Hepatocyte (in vitro differentiated cells): Measurements from ENCODE around the gene AKAP6. TPM values are rescaled to one million over a fixed set of nuclear protein-coding genes. Genes with fewer than 3 reads are reported as not detected.

Experiments used
- DNase-seq: peaks from one replicate; pipeline ENCODE4 v3.0.0-alpha.2; 2016; ENCODE audit warnings: low spot score
- H2AFZ ChIP-seq: fragments of 200-600 bp; sonication (generic); 2 replicates; pipeline ENCODE4 v1.6.0; 2016; ENCODE audit warnings: antibody characterized with exemption, mild to moderate bottlenecking
- H3K27ac ChIP-seq: fragments of 200-600 bp; sonication (generic); 2 replicates; pipeline ENCODE4 v1.5.1; 2016; ENCODE audit warnings: mild to moderate bottlenecking
- H3K27me3 ChIP-seq: fragments of 200-600 bp; sonication (generic); 2 replicates; pipeline ENCODE4 v1.6.1; 2016
- H3K36me3 ChIP-seq: fragments of 200-600 bp; sonication (generic); replicated peaks from 2 replicates; pipeline ENCODE4 v1.5.1; 2016; ENCODE audit warnings: low read depth; ENCODE audit not compliant: insufficient read depth
- H3K4me1 ChIP-seq: fragments of 200-600 bp; sonication (generic); 2 replicates; pipeline ENCODE4 v1.5.1; 2016; ENCODE audit warnings: mild to moderate bottlenecking, moderate library complexity; ENCODE audit not compliant: insufficient read depth
- H3K4me2 ChIP-seq: fragments of 200-600 bp; sonication (generic); 2 replicates; pipeline ENCODE4 v1.6.0; 2016
- H3K4me3 ChIP-seq: fragments of 200-600 bp; sonication (generic); 2 replicates; pipeline ENCODE4 v1.5.1; 2016; ENCODE audit warnings: mild to moderate bottlenecking
- H3K79me2 ChIP-seq: fragments of 200-600 bp; sonication (generic); 2 replicates; pipeline ENCODE4 v1.6.0; 2017; ENCODE audit warnings: mild to moderate bottlenecking
- H3K9me2 ChIP-seq: fragments of 200-600 bp; sonication (generic); replicated peaks from 2 replicates; pipeline ENCODE4 v1.6.0; 2017; ENCODE audit warnings: mild to moderate bottlenecking; ENCODE audit not compliant: insufficient read depth
- H3K9me3 ChIP-seq: fragments of 200-600 bp; sonication (generic); 2 replicates; pipeline ENCODE4 v1.5.1; 2016; ENCODE audit warnings: low read depth, mild to moderate bottlenecking
- H4K20me1 ChIP-seq: fragments of 200-600 bp; sonication (generic); 2 replicates; pipeline ENCODE4 v1.6.0; 2016; ENCODE audit warnings: mild to moderate bottlenecking; ENCODE audit not compliant: insufficient read depth, poor library complexity, severe bottlenecking
- EZH2 ChIP-seq: fragments of 200-600 bp; sonication (generic); IDR thresholded peaks from 2 replicates; pipeline ENCODE4 v1.6.1; 2016; ENCODE audit warnings: antibody characterized with exemption, mild to moderate bottlenecking, borderline replicate concordance
- EZH2phosphoT487 ChIP-seq: fragments of 200-600 bp; sonication (generic); IDR thresholded peaks from one replicate; pipeline ENCODE4 v1.6.1; 2018; ENCODE audit warnings: antibody characterized with exemption, mild to moderate bottlenecking, low read depth, moderate library complexity; ENCODE audit not compliant: unreplicated experiment, severe bottlenecking
- WGBS: methylation state at CpG from one replicate; pipeline ENCODE4 v1.1.6; 2016; ENCODE audit warnings: low lambda C conversion rate; ENCODE audit errors: missing lambda C conversion rate; 5-methylcytosine and 5-hydroxymethylcytosine counted together
- polyA plus RNA-seq: library from polyadenylated mRNA; unstranded; fragments of >200 nt; fragmentation: Nextera tagmentation; extraction: Ambion mirVana; gene quantifications from 2 replicates; pipeline ENCODE4 v1.2.1, GENCODE V29; 2016
- total RNA-seq: library from RNA; depleted of rRNA; stranded (reverse); fragments of >200 nt; gene quantifications from 2 replicates; pipeline ENCODE4 v1.2.3, GENCODE V29; 2014
- TF ChIP-seq, protein P1 (sequence below): fragments of 200-600 bp; sonication (generic); IDR thresholded peaks from 2 replicates; pipeline ENCODE4 v1.5.1; 2016; ENCODE audit warnings: antibody characterized with exemption, mild to moderate bottlenecking; ENCODE audit not compliant: poor library complexity

The AKAP6 gene
- total and polyA plus RNA-seq, 2 experiments from 2014 or later, result 1.1 to 2.1 TPM

DNA sequence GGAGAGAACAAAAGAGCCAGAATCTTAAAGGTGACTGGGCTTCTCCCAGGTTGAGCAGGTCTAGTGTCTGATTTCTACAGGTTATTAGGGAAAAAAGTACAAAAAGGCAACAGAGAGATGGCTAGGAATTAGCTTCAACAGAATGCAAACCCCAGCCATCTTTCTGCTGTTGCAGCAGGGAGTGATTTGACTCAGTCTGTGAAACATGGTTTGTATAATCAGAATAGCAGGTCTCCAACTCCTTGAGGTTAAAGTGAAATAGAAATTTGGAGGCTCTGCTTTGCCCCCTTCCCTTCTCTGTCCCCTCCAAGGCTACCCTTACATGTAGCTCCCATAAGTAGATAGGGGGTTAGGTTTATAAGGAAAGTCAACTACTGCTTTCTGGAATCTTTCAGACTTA, 105.8 kb downstream of the AKAP6 start:
- no peaks in the 10 kb centered on the region for H3K9me3 ChIP-seq
- no peaks in the 10 kb centered on the region for H3K27me3 ChIP-seq
- no peaks in the 10 kb centered on the region for H3K36me3 ChIP-seq
- H3K4me3 ChIP-seq, result no peak overlapping the region
- no peaks in the 10 kb centered on the region for H4K20me1 ChIP-seq
- H3K9me2 ChIP-seq, result no peaks in the 10 kb centered on the region
- no peaks in the 10 kb centered on the region for H3K4me1 ChIP-seq
- TF ChIP-seq, protein P1, sequence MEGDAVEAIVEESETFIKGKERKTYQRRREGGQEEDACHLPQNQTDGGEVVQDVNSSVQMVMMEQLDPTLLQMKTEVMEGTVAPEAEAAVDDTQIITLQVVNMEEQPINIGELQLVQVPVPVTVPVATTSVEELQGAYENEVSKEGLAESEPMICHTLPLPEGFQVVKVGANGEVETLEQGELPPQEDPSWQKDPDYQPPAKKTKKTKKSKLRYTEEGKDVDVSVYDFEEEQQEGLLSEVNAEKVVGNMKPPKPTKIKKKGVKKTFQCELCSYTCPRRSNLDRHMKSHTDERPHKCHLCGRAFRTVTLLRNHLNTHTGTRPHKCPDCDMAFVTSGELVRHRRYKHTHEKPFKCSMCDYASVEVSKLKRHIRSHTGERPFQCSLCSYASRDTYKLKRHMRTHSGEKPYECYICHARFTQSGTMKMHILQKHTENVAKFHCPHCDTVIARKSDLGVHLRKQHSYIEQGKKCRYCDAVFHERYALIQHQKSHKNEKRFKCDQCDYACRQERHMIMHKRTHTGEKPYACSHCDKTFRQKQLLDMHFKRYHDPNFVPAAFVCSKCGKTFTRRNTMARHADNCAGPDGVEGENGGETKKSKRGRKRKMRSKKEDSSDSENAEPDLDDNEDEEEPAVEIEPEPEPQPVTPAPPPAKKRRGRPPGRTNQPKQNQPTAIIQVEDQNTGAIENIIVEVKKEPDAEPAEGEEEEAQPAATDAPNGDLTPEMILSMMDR, result no peak
- TF ChIP-seq EZH2phosphoT487 (no peak), EZH2 (no peak)
- no peak overlapping the region for H2AFZ ChIP-seq
- no peaks in the 10 kb centered on the region for H3K79me2 ChIP-seq
- H3K4me2 ChIP-seq, result no peak overlapping the region
- DNase-seq, result no peak
- no peak overlapping the region for H3K27ac ChIP-seq

DNA sequence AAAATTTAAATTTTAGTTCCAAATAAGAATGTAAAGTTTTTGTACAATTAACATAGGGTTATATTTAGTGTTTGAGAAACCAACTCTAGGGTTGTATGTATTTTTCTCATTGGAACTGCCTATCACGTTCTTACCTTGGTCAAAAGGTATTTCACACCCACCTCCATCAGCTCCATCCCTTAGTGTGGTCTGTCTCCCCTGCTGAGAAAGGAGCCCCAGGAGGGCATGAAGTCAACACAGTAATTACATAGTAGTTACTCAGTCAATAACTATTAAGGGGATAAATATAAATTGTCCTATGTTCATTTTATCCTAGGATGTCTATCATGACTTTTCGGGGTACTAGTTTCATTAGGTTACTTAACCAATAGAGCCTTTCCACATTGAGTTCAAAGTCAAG, 106.3 kb downstream of the AKAP6 start:
- Histone ChIP-seq H4K20me1 (no peaks in the 10 kb centered on the region), H3K4me3 (no peak overlapping the region), H3K9me2 (no peaks in the 10 kb centered on the region), H3K27ac (no peak overlapping the region), H3K79me2 (no peaks in the 10 kb centered on the region), H3K4me1 (no peaks in the 10 kb centered on the region), H3K9me3 (no peaks in the 10 kb centered on the region), H3K27me3 (no peaks in the 10 kb centered on the region), H3K36me3 (no peaks in the 10 kb centered on the region), H2AFZ (no peak overlapping the region), H3K4me2 (no peak overlapping the region)
- WGBS, result 89% methylated on average over 2 of the region's 2 CpGs
- no peak for DNase-seq
- TF ChIP-seq EZH2, result no peak
- TF ChIP-seq, protein P1, result no peak
- no peak for TF ChIP-seq EZH2phosphoT487

DNA sequence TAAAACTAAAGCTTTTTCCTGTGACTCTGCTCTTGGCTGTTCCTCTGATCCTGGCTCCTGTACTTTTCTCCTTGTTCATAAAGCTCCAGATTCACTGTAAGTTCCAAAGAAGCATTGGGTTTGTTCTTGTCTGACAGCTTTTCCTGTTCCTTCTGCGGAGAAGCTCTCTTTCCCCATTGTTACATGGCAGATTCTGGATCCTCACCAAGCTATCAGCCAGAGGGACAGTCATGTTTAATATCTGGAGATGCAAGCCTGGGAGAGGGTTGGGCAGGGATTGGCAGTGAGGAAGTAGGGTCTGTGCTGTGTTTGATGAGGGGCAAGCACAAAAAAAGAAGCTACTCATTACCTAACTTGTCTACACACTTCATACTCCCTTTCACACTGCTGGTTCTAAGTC, 107.9 kb downstream of the AKAP6 start:
- H3K4me2 ChIP-seq, result no peak overlapping the region
- no peaks in the 10 kb centered on the region for H3K27me3 ChIP-seq
- no peaks in the 10 kb centered on the region for H3K79me2 ChIP-seq
- no peaks in the 10 kb centered on the region for H3K36me3 ChIP-seq
- no peaks in the 10 kb centered on the region for H3K9me2 ChIP-seq
- WGBS, result 83% methylated on average over 1 of the region's 1 CpG
- H2AFZ ChIP-seq, result no peak overlapping the region
- no peaks in the 10 kb centered on the region for H3K4me1 ChIP-seq
- H3K4me3 ChIP-seq, result no peak overlapping the region
- no peaks in the 10 kb centered on the region for H3K9me3 ChIP-seq
- no peaks in the 10 kb centered on the region for H4K20me1 ChIP-seq
- TF ChIP-seq EZH2 (no peak), EZH2phosphoT487 (no peak)
- TF ChIP-seq, protein P1, result no peak
- DNase-seq, result no peak
- H3K27ac ChIP-seq, result no peak overlapping the region

DNA sequence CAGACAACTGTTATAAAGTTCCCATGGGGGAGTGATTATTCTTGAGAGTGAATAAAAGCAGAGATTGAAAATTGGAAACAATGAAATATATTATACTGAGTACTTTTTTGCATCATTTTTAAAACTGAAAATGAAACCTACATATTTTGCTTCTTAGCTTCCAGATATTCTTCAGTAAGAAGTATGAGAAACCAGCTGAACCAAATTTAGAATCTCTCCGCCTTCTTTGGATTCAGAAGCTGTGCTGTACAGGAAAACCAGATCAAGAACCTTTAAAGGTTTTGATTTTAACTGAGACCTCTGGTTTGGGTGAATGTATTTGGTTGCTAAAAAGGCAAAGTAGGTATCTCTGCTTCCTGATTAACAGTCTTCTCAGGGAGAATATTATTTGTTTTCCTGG, 109.4 kb downstream of the AKAP6 start:
- Histone ChIP-seq H3K4me2 (no peak overlapping the region), H3K27ac (no peak overlapping the region), H3K9me3 (no peaks in the 10 kb centered on the region), H4K20me1 (no peaks in the 10 kb centered on the region), H2AFZ (no peak overlapping the region), H3K79me2 (no peaks in the 10 kb centered on the region), H3K4me3 (no peak overlapping the region), H3K36me3 (no peaks in the 10 kb centered on the region), H3K9me2 (no peaks in the 10 kb centered on the region), H3K27me3 (no peaks in the 10 kb centered on the region), H3K4me1 (no peaks in the 10 kb centered on the region)
- DNase-seq, result no peak
- 95% methylated on average over 1 of the region's 1 CpG for WGBS
- TF ChIP-seq EZH2 (no peak), EZH2phosphoT487 (no peak)
- TF ChIP-seq, protein P1, result no peak
